Stimulated activated CD8-positive, alpha-beta memory T cell treated with anti-CD3 and anti-CD28 coated beads, Interleukin-4, amount 100 ng/mL, for 1 hour (primary cell): ENCODE measurements around the gene FAT1.

ENCODE experiments used
- DNase-seq, 2 donors: peaks; one replicate each; pipeline ENCODE4 v3.0.0-alpha.2; 2020; ENCODE audit warnings: low read depth in 2 of 2, low spot score in 1 of 2

The FAT1 gene

DNA sequence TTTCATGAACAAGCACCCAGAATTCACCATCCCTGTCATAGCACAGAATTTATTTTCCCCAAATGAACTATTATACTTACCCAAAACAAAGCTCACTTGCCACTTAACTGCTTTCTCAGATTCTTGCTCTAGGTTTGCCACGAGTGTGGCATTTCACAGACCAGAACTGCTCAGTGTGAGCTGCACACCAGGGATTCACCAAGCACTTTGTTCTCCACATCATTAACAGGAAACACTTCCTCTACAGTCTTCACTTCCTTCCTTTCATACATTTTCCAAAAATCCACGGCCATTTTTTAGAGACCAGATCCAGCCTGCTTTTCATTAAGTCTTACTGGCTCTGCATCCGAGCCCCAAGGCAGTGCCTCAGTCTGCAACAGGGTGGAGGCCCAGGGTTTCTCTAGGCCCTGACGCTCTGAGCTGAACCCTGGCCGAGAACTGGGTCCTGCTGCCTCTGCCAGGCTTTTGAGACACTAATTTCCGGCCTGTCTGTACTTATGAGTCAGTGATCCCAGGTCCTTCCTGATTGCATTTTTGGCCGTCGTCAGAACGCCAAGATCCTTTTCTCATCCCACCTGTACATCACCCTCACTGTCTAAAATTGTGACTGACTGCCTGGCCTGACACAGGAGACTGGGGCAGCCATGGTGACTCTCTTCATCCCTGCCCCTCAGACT is 100.7 kb downstream of the FAT1 start:
- DNase-seq, result no peak

DNA sequence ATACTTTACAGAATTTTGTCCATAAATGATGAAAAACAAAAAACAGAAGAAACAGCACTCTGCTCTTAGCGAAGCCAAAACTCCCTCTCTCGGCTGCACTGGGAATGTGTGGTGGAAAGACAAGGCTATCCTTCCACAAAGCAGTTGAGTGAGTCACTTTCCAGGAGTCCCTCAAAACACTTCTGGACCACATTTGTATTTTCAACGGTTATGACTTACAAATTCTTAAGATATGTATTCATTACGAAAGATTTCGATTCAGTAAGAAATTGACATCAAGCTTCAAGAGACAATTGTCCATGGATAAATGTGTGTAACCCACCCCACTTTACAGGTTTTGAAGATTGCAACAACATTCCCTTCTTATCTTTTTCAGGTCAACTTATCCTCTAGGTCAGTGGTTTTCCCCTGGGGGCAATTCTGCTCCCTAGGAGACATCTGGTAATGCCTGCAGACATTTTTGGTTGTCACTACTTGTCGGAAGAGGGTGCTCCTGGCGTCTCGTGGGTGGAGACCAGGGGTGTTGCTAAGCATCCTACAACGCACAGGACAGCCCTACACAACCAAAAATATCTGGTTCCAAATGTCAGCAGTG is 101.6 kb downstream of the FAT1 start:
- no peak for DNase-seq

GRCh38 chr4:186619088-186619487 is 104.6 kb downstream of the FAT1 start:
- DNase-seq, result no peak

- DNase-seq, result no peak
These were observed 105.7 kb downstream of the FAT1 start for GRCh38 chr4:186617921-186618320.

DNA sequence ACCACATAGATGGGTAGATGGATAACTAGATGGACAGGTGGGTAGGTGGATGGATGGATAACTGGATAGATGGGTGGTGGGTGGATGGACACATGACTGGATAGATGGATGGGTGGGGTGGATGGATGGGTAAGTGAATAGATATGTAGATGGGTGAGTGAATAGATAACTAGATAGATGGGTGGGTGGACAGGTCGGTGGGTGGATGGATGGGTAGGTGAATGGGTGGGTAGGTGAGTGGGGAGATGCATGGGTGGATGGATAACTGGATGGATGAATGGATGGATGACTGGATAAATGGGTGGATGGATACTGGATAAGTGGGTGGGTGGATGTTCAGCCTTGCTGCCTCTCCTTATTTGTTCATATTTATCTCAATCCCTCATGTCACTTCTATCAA is 116.2 kb downstream of the FAT1 start:
- DNase-seq, result no peak

DNA sequence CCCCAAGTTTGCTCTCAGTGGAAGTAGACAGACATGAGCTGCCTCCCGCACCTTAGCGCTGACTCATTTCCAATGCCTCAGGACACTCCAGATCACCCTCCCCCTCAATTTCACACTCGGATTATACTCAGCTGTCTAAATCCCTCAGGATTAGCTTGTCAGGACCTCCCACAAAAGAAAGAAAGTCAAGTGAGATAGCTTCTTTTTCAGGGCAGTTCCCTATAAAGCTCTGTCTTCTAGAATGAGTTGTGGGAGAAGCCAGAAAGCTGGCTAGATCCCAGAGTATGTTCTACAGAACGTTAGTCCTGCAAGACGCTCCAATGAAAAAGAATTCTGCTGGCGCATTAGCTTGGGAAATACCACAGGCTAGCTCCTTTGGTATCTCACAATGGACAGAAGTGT is 117.1 kb downstream of the FAT1 start:
- no peak for DNase-seq

DNA sequence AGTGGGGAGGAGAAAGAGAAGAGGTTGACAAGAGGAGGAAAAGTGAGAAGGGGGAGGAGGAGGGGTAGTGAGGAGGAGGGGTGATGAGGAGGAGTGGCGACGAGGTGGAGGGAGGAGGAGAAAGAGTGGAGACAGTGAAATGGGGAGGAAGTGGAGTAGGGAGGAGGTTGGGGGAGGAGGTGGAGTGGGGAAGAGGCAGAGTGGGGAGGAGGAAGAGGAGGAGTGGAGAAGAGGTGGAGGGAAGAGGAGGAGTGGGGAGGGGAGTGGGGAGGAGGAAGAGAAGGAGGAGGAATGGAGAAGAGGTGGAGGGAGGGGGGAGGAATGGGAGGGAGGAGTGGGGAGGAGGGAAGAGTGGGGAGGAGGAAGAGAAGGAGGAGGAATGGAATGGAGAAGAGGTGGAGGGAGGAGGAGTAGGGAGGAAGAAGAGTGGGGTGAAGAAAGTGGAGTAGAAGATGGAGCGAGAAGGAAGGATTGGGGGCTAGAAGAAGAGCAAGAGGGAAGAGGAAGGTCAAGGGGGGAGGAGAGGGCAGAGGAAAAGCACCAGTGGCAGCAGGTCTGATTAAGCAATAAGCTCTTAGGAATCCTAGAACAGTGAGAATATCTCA is 118.3 kb downstream of the FAT1 start:
- no peak for DNase-seq

- no peak for DNase-seq
These were observed 119.4 kb downstream of the FAT1 start for GRCh38 chr4:186604124-186604807.

GRCh38 chr4:186602978-186603377 is 120.7 kb downstream of the FAT1 start:
- no peak for DNase-seq

- no peak for DNase-seq
These were observed 124.2 kb downstream of the FAT1 start for GRCh38 chr4:186599483-186599882.

DNA sequence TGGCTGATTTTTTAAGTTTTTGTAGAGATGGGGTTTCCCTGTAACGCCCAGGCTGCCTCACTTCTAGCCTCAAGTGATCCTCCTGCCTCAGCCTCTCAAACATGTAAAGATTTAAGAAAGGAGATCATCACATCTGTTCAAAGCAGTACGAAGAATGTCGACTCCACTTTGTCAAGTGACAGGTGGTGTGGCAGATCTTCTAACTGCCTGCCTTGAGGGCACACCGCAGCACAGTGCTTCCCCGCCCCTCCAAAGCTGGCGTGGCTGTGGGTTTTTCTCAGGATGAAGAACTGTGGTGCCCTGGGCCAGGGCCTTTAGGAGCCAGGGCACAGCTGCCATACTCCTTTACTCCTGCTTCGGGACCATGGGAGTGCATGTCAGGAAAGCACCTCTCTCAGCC is 125.0 kb downstream of the FAT1 start:
- no peak for DNase-seq

DNA sequence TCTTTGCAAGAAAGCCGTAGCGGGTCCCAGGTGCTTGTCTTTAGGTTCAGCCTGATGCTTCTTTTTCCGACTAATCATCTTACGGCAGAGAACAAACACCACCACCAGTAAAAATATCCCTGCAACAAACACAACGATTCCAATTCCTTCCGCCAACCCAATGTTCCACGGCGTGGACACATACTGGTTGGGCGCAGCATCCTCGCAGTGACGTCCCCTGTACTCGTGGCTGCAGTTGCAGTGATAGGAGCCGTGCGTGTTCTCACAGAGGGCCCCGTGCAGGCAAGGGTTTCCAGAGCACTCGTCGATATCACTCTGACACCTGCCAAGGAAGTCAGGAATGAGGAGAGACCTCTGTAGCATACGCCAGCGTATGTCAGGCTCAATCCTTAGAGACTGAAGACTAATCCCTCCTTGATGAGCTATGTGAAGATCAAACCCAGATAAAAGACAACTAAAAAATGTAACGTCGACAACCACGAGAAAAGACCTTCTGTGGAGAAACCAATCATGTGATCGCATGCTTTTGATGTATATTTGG is 126.7 kb downstream of the FAT1 start:
- DNase-seq, result no peak

- no peak for DNase-seq
These were observed 127.3 kb downstream of the FAT1 start for GRCh38 chr4:186596346-186596745.

DNA sequence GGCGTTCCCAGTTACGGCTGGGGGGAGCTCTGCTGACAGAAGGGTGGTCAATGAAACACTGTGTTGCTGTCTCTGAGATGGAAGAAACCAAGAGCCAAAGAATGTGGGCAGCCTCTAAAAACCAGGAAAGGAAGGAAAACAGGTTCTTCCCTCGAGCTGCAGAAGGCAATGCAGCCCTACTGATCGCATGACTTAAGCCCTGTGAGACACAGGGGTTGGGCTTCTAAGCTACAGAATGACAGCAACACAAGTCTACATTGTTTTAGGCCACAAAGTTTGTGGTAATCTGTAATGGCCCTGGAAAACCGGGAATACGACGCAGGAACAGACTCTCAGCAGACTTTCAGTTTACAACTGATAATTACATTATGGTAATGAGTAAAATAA is 130.1 kb downstream of the FAT1 start:
- no peak for DNase-seq

GRCh38 chr4:186592966-186593586 is 130.6 kb downstream of the FAT1 start:
- DNase-seq, result no peak

DNA sequence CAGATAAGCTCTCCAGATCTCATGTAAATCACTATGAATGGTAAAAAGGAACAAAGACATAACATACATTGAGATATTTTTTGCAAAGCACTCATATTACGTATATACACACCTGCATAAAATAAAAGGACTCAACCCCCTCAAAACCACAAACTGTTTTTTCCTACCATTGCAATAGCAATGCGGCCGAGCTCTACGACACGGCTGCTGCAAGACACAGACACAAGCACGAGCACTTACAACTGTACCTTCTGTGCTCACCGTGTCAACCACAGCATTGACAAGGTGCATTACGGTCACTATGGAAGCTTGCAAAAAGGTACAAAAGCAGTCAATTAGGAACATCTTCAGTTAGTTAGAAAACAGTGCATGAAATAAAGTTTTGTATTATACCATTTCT is 131.2 kb downstream of the FAT1 start:
- no peak for DNase-seq

- no peak for DNase-seq
These were observed 132.0 kb downstream of the FAT1 start for GRCh38 chr4:186591651-186592050.

- no peak for DNase-seq
These were observed 135.2 kb downstream of the FAT1 start for GRCh38 chr4:186588503-186588902.

DNA sequence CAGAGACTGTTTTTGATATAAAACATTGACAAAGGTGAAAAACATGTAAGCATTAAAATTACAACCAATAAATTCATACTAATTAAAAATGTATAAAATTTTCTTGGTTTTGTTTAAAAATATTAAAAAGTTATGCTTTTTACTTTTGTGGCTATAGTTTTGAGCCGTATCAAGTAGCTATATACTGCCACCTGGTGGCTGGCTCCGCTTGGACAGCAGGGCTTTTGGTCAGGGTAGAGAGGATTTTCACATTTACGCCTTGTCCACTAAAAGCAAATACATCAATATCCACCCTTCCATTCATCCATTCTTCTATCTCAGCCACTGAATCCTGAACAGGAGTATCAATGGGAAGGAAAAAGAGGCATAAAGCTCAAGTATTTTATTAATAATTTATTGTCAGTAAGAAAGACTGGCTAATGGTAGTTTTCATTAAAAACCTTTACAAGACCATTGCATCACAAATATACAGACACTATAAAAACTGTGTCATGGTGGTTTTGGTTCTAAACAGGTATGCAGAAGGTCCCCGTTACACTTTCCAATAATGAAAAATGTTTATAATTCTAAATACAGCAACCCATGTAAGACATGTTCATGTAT is 136.1 kb downstream of the FAT1 start:
- DNase-seq, result peak; percentile 20 to 42

DNA sequence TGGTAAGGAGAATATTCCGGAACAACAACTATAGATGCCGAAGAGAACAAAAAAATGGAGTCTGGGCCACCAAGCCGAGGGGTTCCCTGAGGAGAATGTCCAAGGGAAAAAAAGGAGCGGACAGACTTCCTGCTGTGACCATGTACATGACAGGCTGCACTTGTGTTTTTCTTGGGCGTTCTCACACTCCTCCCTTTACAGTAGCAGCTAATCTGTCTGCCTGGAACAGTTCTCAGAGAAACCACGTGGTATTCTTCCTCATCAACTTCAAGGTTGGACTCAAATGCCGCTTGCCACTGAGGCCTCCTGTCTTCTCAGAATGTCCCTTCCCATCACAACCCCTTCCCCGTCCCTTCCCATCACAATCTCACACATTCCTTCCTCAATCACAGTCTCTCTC is 137.5 kb downstream of the FAT1 start:
- DNase-seq, result no peak

GRCh38 chr4:186584912-186585311 is 138.7 kb downstream of the FAT1 start:
- DNase-seq, result no peak
